HepG2 (cell line): ENCODE results near the gene PAIP2. TPM values are rescaled to one million over a fixed set of nuclear protein-coding genes. Genes with fewer than 3 reads are reported as not detected.
A peak's percentile ranks its signal among the peaks of the same experiment; 100 is the strongest.

Experiments
- ELF4 ChIP-seq: sonication (generic); formaldehyde crosslinking; IDR thresholded peaks from 2 replicates; pipeline ENCODE4 v1.5.0; 2020; ENCODE audit warnings: missing genetic modification reagents, mild to moderate bottlenecking, moderate library complexity, borderline replicate concordance
- FOSL1 ChIP-seq: sonication (generic); formaldehyde crosslinking; IDR thresholded peaks from 2 replicates; pipeline ENCODE4 v1.9.0; 2021; ENCODE audit warnings: missing genetic modification reagents, borderline replicate concordance
- FOSL2 ChIP-seq: sonication (generic); formaldehyde crosslinking; IDR thresholded peaks from 2 replicates; pipeline ENCODE4 v1.4.0; 2020; ENCODE audit warnings: missing genetic modification reagents
- HDAC6 ChIP-seq: fragments of 200-600 bp; sonication (generic); IDR thresholded peaks from 2 replicates; pipeline ENCODE4 v1.7.0; 2017; ENCODE audit warnings: mild to moderate bottlenecking, antibody characterized with exemption, low read length, low read depth
- IRF2 ChIP-seq: IDR thresholded peaks from 2 replicates; pipeline ENCODE4 v1.6.1; 2018; ENCODE audit warnings: missing genetic modification reagents, missing compliant biosample characterization
- KDM1A ChIP-seq: IDR thresholded peaks from 2 replicates; pipeline ENCODE4 v1.6.1; 2016; ENCODE audit warnings: missing compliant biosample characterization
- KLF6 ChIP-seq: IDR thresholded peaks from 2 replicates; pipeline ENCODE4 v1.8.0; 2016; ENCODE audit warnings: missing biosample characterization, missing genetic modification reagents
- MAFF ChIP-seq: IDR thresholded peaks from 2 replicates; pipeline ENCODE4 v1.6.1; 2011; ENCODE audit warnings: low read depth, low read length, improper control_type of control experiment
- MEF2D ChIP-seq: sonication (generic); formaldehyde crosslinking; IDR thresholded peaks from 2 replicates; pipeline ENCODE4 v1.5.1; 2020; ENCODE audit warnings: mild to moderate bottlenecking, missing genetic modification reagents
- NPAS2 ChIP-seq: sonication (generic); formaldehyde crosslinking; IDR thresholded peaks from 2 replicates; pipeline ENCODE4 v1.8.0; 2022; ENCODE audit warnings: mild to moderate bottlenecking, missing genetic modification reagents, borderline replicate concordance
- PHF20 ChIP-seq: sonication (generic); formaldehyde crosslinking; IDR thresholded peaks from 2 replicates; pipeline ENCODE4 v1.5.0; 2020; ENCODE audit warnings: mild to moderate bottlenecking, missing genetic modification reagents
- POGZ ChIP-seq: sonication (generic); formaldehyde crosslinking; IDR thresholded peaks from 2 replicates; pipeline ENCODE4 v1.4.0; 2020; ENCODE audit warnings: mild to moderate bottlenecking, missing genetic modification reagents
- RORA ChIP-seq: sonication (generic); formaldehyde crosslinking; IDR thresholded peaks from 2 replicates; pipeline ENCODE4 v1.5.0; 2020; ENCODE audit warnings: mild to moderate bottlenecking, missing genetic modification reagents, moderate library complexity
- ZNF205 ChIP-seq: IDR thresholded peaks from 2 replicates; pipeline ENCODE4 v1.6.1; 2018; ENCODE audit warnings: missing biosample characterization, missing genetic modification reagents
- ZNF232 ChIP-seq: sonication (generic); formaldehyde crosslinking; IDR thresholded peaks from 2 replicates; pipeline ENCODE4 v1.4.0; 2020; ENCODE audit warnings: missing genetic modification reagents, borderline replicate concordance
- ZNF333 ChIP-seq: sonication (generic); formaldehyde crosslinking; IDR thresholded peaks from 2 replicates; pipeline ENCODE4 v1.4.0; 2020; ENCODE audit warnings: mild to moderate bottlenecking, missing genetic modification reagents, borderline replicate concordance
- ZNF556 ChIP-seq: sonication (generic); formaldehyde crosslinking; IDR thresholded peaks from 2 replicates; pipeline ENCODE4 v1.4.0; 2020; ENCODE audit warnings: mild to moderate bottlenecking, missing genetic modification reagents, borderline replicate concordance
- ZNF616 ChIP-seq: sonication (generic); formaldehyde crosslinking; IDR thresholded peaks from 2 replicates; pipeline ENCODE4 v1.5.0; 2020; ENCODE audit warnings: low read depth, mild to moderate bottlenecking, missing genetic modification reagents
- polyA plus RNA-seq, 8 experiments: library from polyadenylated mRNA; depleted of rRNA in 3 of 8; stranded (reverse) in 7 of 8; unstranded in 1 of 8; fragments of >200 nt; fragmentation: Illumina TruSeq in 4 of 8; extraction: Trizol in 4 of 8; gene quantifications; 2 replicates each; pipeline versions ENCODE4 v1.2.1 to v1.2.3, GENCODE V29; 2011 to 2016; ENCODE audit warnings: low read depth in 4 of 8, missing spikeins in 1 of 8, mixed read lengths in 1 of 8; ENCODE audit not compliant: insufficient read depth in 1 of 8
- total RNA-seq, 5 experiments: library from RNA; depleted of rRNA; stranded (reverse); fragments of >200 nt; fragmentation: Illumina TruSeq; extraction: Trizol; gene quantifications; 2 replicates each; pipeline ENCODE4 v1.2.3, GENCODE V29; 2016; ENCODE audit warnings: low read depth in 1 of 5
- TF ChIP-seq, protein P1 (sequence below): sonication (generic); formaldehyde crosslinking; IDR thresholded peaks from 2 replicates; pipeline ENCODE4 v1.8.1; 2023; ENCODE audit warnings: mild to moderate bottlenecking, moderate library complexity, missing genetic modification reagents
- TF ChIP-seq, protein P2 (sequence below): sonication (generic); formaldehyde crosslinking; IDR thresholded peaks from 2 replicates; pipeline ENCODE4 v1.9.0; 2022; ENCODE audit warnings: missing genetic modification reagents, mild to moderate bottlenecking, borderline replicate concordance
- TF ChIP-seq, protein P3 (sequence below), 2 experiments: sonication (generic) in 1 of 2; formaldehyde crosslinking in 1 of 2; IDR thresholded peaks; 2 replicates each; pipeline versions ENCODE4 v1.4.0 to v1.6.1; 2018 to 2020; ENCODE audit warnings: missing genetic modification reagents in 2 of 2, borderline replicate concordance in 1 of 2, low read depth in 1 of 2, mild to moderate bottlenecking in 1 of 2, missing biosample characterization in 1 of 2
- TF ChIP-seq, protein P4 (sequence below): sonication (generic); formaldehyde crosslinking; IDR thresholded peaks from 2 replicates; pipeline ENCODE4 v1.4.0; 2020; ENCODE audit warnings: mild to moderate bottlenecking, missing genetic modification reagents
- TF ChIP-seq, protein P5 (sequence below): sonication (generic); formaldehyde crosslinking; conservative IDR thresholded peaks from 2 replicates; pipeline ENCODE4 v1.8.0; 2022; ENCODE audit warnings: missing genetic modification reagents

Gene PAIP2
- total and polyA plus RNA-seq, 2 of the 13 experiments (the other 11 are each of a cell fraction or from before 2014, with no cell fraction given), result 61.5 to 76.3 TPM

DNA sequence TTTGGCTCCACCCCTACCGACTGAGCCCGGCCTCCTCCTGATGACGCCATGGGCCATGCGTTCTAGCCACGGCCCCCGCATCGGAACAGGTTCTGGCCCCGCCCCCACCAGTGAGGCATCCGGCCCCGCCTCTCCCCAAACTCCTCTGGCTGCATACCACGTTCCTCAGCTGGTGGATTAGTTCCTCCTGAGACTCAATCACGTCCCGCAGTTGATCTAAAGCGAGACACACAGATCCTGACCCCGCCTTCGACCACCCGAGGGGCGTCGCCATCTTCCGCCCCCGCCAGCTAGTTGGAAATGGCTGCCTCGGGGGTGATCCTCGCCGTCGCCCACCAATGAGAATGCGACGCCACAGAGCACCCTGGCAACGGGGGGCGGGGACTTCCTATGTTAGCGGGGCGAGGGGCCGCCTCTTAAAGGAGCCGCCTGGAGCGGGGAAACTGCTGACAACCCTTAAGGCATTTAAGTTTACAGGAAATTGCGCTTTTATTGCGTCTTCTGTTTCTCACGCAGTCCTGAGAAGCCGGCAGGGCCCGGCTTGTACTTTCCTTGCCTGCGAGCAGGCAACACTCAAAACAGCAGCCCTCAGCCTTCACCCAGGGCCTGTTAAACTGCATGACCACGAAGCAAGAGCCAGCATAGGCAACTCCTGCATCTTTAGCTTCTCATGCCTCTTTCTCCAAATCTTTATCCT, 62.3 kb downstream of the PAIP2 start, which contains the start of gene SPATA24 (continued):
- TF ChIP-seq IRF2 (CRISPR knock-in tag), result no peak
- TF ChIP-seq, protein P1, sequence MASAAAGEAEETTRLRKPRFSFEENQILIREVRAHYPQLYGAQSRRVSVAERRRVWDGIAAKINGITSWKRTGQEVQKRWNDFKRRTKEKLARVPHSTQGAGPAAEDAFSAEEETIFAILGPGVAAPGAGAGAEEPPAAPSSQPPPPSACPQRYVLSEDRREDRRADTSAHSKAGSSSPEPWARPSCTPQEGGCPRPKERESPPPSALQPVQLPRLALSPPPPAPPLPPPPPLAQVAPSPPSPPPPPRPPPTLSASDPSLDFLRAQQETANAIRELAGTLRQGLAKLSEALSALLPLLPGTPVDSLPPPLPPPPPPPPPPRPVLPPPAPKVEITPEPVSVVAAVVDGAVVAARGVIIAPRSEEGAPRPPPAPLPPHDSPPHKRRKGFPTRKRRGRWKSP (CRISPR knock-in tag), result peak; percentile 33; the same call in 1 of the 2 replicates
- no peak for TF ChIP-seq KLF6 (CRISPR knock-in tag)
- no peak for TF ChIP-seq ELF4 (CRISPR knock-in tag)
- no peak for TF ChIP-seq ZNF556 (CRISPR knock-in tag)
- no peak for TF ChIP-seq FOSL2 (CRISPR knock-in tag)
- TF ChIP-seq, protein P2, sequence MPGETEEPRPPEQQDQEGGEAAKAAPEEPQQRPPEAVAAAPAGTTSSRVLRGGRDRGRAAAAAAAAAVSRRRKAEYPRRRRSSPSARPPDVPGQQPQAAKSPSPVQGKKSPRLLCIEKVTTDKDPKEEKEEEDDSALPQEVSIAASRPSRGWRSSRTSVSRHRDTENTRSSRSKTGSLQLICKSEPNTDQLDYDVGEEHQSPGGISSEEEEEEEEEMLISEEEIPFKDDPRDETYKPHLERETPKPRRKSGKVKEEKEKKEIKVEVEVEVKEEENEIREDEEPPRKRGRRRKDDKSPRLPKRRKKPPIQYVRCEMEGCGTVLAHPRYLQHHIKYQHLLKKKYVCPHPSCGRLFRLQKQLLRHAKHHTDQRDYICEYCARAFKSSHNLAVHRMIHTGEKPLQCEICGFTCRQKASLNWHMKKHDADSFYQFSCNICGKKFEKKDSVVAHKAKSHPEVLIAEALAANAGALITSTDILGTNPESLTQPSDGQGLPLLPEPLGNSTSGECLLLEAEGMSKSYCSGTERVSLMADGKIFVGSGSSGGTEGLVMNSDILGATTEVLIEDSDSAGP (CRISPR knock-in tag), result peak; percentile 100
- TF ChIP-seq KDM1A (CRISPR knock-in tag), result no peak
- no peak for TF ChIP-seq ZNF616 (CRISPR knock-in tag)
- TF ChIP-seq, protein P3, sequence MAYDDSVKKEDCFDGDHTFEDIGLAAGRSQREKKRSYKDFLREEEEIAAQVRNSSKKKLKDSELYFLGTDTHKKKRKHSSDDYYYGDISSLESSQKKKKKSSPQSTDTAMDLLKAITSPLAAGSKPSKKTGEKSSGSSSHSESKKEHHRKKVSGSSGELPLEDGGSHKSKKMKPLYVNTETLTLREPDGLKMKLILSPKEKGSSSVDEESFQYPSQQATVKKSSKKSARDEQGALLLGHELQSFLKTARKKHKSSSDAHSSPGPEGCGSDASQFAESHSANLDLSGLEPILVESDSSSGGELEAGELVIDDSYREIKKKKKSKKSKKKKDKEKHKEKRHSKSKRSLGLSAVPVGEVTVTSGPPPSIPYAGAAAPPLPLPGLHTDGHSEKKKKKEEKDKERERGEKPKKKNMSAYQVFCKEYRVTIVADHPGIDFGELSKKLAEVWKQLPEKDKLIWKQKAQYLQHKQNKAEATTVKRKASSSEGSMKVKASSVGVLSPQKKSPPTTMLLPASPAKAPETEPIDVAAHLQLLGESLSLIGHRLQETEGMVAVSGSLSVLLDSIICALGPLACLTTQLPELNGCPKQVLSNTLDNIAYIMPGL (CRISPR knock-in tag; IDR thresholded peaks at IDR 0.05; ENCODE audit: borderline replicate concordance in 1 of 2, low read depth in 1 of 2), result no peak
- TF ChIP-seq ZNF205, result no peak
- TF ChIP-seq MEF2D (CRISPR knock-in tag), result peak; percentile 89
- TF ChIP-seq, protein P4, sequence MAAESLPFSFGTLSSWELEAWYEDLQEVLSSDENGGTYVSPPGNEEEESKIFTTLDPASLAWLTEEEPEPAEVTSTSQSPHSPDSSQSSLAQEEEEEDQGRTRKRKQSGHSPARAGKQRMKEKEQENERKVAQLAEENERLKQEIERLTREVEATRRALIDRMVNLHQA (CRISPR knock-in tag), result no peak
- no peak for TF ChIP-seq HDAC6
- no peak for TF ChIP-seq RORA (CRISPR knock-in tag)
- TF ChIP-seq POGZ (CRISPR knock-in tag), result peak; percentile 48; the same call in 1 of the 2 replicates
- TF ChIP-seq, protein P5, sequence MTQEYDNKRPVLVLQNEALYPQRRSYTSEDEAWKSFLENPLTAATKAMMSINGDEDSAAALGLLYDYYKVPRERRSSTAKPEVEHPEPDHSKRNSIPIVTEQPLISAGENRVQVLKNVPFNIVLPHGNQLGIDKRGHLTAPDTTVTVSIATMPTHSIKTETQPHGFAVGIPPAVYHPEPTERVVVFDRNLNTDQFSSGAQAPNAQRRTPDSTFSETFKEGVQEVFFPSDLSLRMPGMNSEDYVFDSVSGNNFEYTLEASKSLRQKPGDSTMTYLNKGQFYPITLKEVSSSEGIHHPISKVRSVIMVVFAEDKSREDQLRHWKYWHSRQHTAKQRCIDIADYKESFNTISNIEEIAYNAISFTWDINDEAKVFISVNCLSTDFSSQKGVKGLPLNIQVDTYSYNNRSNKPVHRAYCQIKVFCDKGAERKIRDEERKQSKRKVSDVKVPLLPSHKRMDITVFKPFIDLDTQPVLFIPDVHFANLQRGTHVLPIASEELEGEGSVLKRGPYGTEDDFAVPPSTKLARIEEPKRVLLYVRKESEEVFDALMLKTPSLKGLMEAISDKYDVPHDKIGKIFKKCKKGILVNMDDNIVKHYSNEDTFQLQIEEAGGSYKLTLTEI (CRISPR knock-in tag), result no peak
- TF ChIP-seq ZNF232, result 0 out of 2 replicates have a peak, but pooled peaks have one; percentile 23
- no peak for TF ChIP-seq MAFF
- TF ChIP-seq FOSL1, result no peak
- TF ChIP-seq PHF20 (CRISPR knock-in tag), result peak; percentile 63
- TF ChIP-seq ZNF333, result no peak
- TF ChIP-seq NPAS2 (CRISPR knock-in tag), result no peak
